ENCODE data around the gene GNG7.
A peak's percentile ranks its signal among the peaks of the same experiment; 100 is the strongest.
"Not testable (repeated sequence)": the region's sequence is repeated elsewhere in the genome, so short reads cannot be mapped to it uniquely, and the experiment has no call there.

Gene GNG7

DNA sequence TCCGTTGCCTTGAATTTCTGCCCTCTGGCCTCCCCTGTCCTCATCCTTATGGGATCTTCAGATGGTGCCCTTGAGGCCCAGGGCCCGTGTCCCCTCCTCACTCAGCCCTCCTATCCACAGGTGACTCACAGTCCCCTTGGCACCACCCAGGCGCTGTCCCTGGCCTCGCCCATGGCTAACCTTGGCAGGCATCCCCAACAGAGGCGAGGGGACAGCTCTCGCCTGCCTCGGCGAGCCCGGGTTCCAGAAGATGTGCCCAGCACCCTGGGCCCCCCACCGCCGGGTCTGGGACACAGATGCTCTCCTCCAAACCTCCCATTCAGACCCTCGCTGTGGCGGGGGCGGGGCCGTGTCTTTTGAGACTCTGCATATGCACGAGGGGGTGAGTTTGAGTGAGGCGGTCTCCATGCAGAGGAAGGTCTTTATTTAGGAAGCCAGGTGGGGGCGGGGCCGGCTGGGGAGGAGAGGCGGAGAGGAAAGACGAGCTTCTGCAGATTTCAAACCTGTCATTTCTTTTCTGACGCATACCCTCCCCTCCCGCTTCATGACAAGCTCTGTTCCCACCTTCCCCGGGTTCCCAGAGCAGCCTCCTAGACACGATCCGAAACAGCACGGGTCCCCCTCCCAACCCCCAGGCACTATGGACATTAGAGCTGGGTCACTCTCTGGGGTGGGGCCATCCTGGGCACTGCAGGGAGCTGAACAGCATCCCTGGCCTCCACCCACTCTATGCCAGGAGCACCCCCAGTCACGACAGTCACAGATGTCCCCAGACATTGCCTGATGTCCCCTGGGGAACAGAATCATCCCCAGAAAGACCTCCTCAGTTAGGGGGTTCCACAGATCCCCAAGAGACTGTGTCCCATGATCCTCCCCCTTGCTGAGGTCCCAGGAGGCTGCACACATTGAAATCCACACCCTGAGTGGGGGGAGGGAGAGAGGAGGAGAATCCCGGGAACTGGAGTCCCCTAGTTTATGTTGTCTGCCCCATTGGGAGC lies 48.5 kb downstream of the GNG7 start:
- Histone ChIP-seq H3K4me3 (no peak overlapping the region), H3K27ac (no peak overlapping the region)
- no peak for DNase-seq (ENCODE audit: low spot score)
- TF ChIP-seq, protein P1, sequence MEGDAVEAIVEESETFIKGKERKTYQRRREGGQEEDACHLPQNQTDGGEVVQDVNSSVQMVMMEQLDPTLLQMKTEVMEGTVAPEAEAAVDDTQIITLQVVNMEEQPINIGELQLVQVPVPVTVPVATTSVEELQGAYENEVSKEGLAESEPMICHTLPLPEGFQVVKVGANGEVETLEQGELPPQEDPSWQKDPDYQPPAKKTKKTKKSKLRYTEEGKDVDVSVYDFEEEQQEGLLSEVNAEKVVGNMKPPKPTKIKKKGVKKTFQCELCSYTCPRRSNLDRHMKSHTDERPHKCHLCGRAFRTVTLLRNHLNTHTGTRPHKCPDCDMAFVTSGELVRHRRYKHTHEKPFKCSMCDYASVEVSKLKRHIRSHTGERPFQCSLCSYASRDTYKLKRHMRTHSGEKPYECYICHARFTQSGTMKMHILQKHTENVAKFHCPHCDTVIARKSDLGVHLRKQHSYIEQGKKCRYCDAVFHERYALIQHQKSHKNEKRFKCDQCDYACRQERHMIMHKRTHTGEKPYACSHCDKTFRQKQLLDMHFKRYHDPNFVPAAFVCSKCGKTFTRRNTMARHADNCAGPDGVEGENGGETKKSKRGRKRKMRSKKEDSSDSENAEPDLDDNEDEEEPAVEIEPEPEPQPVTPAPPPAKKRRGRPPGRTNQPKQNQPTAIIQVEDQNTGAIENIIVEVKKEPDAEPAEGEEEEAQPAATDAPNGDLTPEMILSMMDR (IDR thresholded peaks at IDR 0.05), result no peak

DNA sequence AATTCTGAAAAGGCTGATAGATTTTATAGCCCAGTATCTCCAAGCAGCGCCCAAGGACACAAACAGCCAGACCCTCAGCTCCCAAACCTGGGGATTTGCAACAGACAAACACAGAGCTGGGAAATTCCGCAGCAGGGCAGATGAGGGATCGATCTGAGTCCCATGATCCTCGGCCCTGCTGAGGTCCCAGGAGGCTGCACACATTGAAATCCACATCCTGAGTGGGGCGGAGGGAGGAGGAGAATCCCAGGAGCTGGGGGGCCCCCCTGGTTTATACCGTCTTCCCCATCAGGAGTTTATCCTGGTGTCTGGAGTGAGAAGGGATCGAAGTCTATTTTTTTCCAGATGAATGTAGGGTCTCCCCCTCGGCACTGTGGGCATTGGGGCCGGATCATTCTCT lies 49.3 kb downstream of the GNG7 start:
- H3K27ac ChIP-seq, result no peak overlapping the region
- H3K4me3 ChIP-seq, result no peak overlapping the region
- DNase-seq (ENCODE audit: low spot score), result no peak
- TF ChIP-seq, protein P1 (IDR thresholded peaks at IDR 0.05), result no peak

DNA sequence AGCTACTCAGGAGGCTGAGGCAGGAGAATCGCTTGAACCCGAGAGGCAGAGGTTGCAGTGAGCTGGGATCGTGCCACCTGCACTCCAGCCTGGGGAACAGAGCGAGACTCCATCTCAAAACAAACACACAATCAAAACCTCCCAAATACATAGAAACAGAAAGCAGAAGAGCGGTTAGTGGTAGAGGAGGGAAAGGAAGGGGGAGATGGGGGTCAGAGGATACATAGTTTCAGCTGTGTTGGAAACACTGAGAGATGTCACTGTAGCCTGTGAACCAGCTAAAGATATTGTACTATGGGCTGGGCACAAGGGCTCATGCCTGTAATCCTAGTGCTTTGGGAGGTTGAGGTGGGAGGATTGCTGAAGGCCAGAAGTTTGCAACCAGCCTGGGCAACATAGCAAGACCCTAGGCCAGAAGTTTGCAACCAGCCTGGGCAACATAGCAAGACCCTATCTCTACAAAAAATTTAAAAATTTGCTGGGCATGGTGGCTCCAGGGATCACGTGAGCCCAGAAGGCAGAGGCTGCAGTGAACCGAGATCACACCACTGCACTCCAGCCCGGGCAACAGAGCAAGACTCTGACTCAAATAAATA lies 49.9 kb downstream of the GNG7 start:
- Histone ChIP-seq H3K4me3 (no peak overlapping the region), H3K27ac (no peak overlapping the region)
- TF ChIP-seq, protein P1 (IDR thresholded peaks at IDR 0.05), result no peak
- DNase-seq (ENCODE audit: low spot score), result no peak

DNA sequence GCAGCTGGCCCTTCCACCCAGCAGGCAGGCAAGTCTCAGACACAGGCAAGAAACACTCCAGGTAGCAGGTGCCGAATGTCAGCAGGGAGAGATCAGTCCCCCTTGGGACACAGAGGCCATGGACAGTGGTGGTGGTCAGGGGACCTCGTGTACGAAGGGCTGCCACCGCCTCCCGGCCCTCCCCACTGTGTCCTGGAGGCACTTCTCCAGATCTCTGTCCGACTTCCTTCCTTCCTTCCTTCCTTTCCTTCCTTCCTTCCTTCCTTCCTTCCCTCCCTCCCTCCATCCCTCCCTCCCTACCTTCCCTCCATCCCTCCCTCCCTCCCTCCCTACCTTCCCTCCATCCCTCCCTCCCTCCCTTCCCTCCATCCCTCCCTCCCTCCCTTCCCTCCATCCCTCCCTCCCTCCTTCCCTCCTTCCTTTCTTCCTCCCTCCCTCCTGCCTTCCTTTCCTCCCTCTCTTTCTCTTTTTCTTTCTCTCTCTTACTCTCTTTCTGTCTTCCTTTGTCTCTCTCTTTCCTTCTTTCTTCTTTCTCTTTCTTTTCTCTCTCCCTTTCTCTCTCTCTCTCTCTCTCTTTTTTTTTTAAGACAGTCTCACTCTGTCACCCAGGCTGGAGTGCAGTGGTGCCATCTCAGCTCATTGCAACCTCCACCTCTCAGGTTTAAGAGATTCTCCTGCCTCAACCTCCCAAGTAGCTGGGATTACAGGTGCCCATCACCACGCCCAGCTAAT lies 51.3 kb downstream of the GNG7 start:
- H3K4me3 ChIP-seq; H3K27ac ChIP-seq; DNase-seq (ENCODE audit: low spot score): not testable (repeated sequence)

DNA sequence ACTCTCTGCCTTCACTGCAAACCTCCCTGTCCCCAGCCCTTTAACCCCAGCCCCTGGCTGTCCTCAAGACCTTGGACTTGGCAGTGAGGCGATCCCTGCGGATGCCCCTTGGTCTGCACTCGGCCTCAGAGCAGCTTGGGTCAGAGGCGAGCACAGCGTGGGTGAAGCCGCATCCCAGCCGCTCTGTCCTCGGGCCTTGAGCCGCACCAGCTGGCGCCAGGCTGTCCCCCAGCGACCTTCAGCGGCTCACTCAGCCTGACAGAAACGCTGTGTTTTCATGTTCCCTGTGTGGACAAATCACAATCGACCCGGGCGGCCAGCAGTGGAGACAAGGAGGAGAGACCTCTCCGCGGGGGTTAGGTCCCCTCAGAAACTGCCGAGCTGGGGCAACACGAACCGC lies 52.0 kb downstream of the GNG7 start:
- TF ChIP-seq, protein P1 (IDR thresholded peaks at IDR 0.05), result no peak
- Histone ChIP-seq H3K27ac (no peak overlapping the region), H3K4me3 (no peak overlapping the region)
- peak; percentile 68 for DNase-seq (ENCODE audit: low spot score)

DNA sequence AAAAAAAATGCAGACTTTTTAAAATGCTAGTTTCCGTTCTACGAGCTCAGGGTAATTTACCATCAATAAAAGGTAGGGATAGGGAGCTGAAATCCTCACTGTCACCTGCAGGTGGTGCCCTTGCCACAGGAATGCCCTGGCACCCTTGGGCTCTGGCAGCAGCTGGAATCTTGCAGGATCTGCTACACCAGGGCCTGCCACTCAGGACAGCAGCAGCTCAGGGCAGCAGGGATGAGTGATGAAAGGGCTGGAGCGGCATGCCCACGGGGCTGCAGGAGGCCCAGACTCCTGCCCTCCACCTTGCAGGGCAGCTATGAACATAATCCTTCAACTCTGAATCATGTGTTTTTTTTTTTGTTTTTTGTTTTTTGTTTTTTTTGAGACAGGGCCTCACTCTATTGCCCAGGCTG lies 54.0 kb downstream of the GNG7 start:
- DNase-seq (ENCODE audit: low spot score), result peak; percentile 74

DNA sequence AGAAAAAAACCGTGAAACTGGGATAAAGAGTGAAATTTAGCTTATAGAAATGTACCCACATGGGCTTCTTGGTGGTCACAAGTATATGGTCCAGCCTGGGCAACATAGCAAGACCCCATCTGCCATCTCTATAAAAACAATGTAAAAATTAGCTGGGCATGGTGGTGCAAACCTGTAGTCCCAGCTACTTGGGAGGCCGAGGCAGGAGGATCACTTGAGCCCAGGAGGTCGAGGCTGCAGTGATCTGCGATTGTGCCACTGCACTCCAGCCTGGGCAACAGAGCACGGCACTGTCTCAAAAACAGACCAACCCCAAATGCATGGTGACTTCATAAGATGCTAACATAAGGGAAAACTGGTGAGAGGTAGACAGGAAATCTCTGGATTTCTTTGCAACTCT lies 54.4 kb downstream of the GNG7 start:
- Histone ChIP-seq H3K4me3 (no peak overlapping the region), H3K27ac (no peak overlapping the region)
- TF ChIP-seq, protein P1 (IDR thresholded peaks at IDR 0.05), result no peak
- DNase-seq (ENCODE audit: low spot score), result no peak

More for the DNA sequence above, 54.0 kb downstream of the GNG7 start:
- H3K4me3 ChIP-seq, result no peak overlapping the region
- TF ChIP-seq, protein P1 (IDR thresholded peaks at IDR 0.05), result peak; percentile 55
- H3K27ac ChIP-seq, result no peak overlapping the region

Data from coronary artery (tissue), 2 donors.